Mesenchymal stem cell (in vitro differentiated cells and primary cell): ENCODE results near the gene SIT1.

Experiments
- DNase-seq: peaks from one replicate; pipeline ENCODE4 v3.0.0-alpha.2; 2013
- H2AFZ ChIP-seq: one replicate; pipeline ENCODE4 v1.6.1; 2013; ENCODE audit warnings: low read depth, mild to moderate bottlenecking, control low read depth, inconsistent platforms, low read length, moderate library complexity
- H2AK5ac ChIP-seq: 2 replicates; pipeline ENCODE4 v1.6.1; 2013; ENCODE audit warnings: low read length, moderate library complexity, mild to moderate bottlenecking, inconsistent platforms; ENCODE audit not compliant: severe bottlenecking
- H2BK120ac ChIP-seq: one replicate; pipeline ENCODE4 v1.6.1; 2013; ENCODE audit warnings: low read depth, mild to moderate bottlenecking, inconsistent platforms, low read length, moderate library complexity
- H2BK12ac ChIP-seq, 2 experiments: one replicate each; pipeline ENCODE4 v1.6.1; 2013; ENCODE audit warnings: inconsistent platforms in 2 of 2, low read length in 2 of 2, mild to moderate bottlenecking in 2 of 2, moderate library complexity in 2 of 2, control low read depth in 1 of 2
- H2BK15ac ChIP-seq: one replicate; pipeline ENCODE4 v1.6.1; 2013; ENCODE audit warnings: mild to moderate bottlenecking, low read depth, inconsistent platforms; ENCODE audit not compliant: poor library complexity, severe bottlenecking
- H2BK5ac ChIP-seq: 2 replicates; pipeline ENCODE4 v1.6.1; 2013; ENCODE audit warnings: low read depth, mild to moderate bottlenecking, low read length, control low read depth, inconsistent platforms; ENCODE audit not compliant: poor library complexity, severe bottlenecking
- H3K14ac ChIP-seq, 2 experiments: one replicate each; pipeline ENCODE4 v1.6.1; 2013; ENCODE audit warnings: inconsistent platforms in 2 of 2, low read length in 2 of 2, control low read depth in 1 of 2, mild to moderate bottlenecking in 1 of 2, moderate library complexity in 1 of 2
- H3K18ac ChIP-seq, 2 experiments: one replicate each; pipeline ENCODE4 v1.6.1; 2013; ENCODE audit warnings: inconsistent platforms in 2 of 2, low read length in 2 of 2, control low read depth in 1 of 2, low read depth in 1 of 2, mild to moderate bottlenecking in 1 of 2
- H3K23ac ChIP-seq, 2 experiments: one replicate each; pipeline ENCODE4 v1.6.1; 2013; ENCODE audit warnings: inconsistent platforms in 2 of 2, low read length in 2 of 2, mild to moderate bottlenecking in 2 of 2, moderate library complexity in 2 of 2, control low read depth in 1 of 2
- H3K27ac ChIP-seq: 2 replicates; pipeline ENCODE4 v1.5.1; 2013; ENCODE audit warnings: mild to moderate bottlenecking, moderate library complexity, low read length, control low read depth, inconsistent platforms; ENCODE audit not compliant: poor library complexity, severe bottlenecking
- H3K27me3 ChIP-seq, 2 experiments: 2 replicates each; pipeline versions ENCODE4 v1.6.1 to v1.7.0; 2013; ENCODE audit warnings: low read length in 2 of 2, mild to moderate bottlenecking in 2 of 2, moderate library complexity in 2 of 2, control low read depth in 1 of 2, inconsistent platforms in 1 of 2; ENCODE audit not compliant: control insufficient read depth in 1 of 2, insufficient read depth in 1 of 2
- H3K36me3 ChIP-seq, 2 experiments: 2 replicates each; pipeline versions ENCODE4 v1.6.1 to v1.7.0; 2013; ENCODE audit warnings: low read length in 2 of 2, control low read depth in 1 of 2, inconsistent platforms in 1 of 2, low read depth in 1 of 2, mild to moderate bottlenecking in 1 of 2; ENCODE audit not compliant: insufficient read depth in 2 of 2, control insufficient read depth in 1 of 2
- H3K4ac ChIP-seq, 2 experiments: one replicate each; pipeline ENCODE4 v1.6.1; 2013; ENCODE audit warnings: inconsistent platforms in 2 of 2, low read length in 2 of 2, mild to moderate bottlenecking in 2 of 2, moderate library complexity in 2 of 2, control low read depth in 1 of 2, low read depth in 1 of 2
- H3K4me1 ChIP-seq: 2 replicates; pipeline ENCODE4 v1.6.1; 2013; ENCODE audit warnings: low read depth, low read length, control low read depth; ENCODE audit not compliant: control insufficient read depth, insufficient read depth
- H3K4me2 ChIP-seq: 2 replicates; pipeline ENCODE4 v1.6.1; 2013; ENCODE audit warnings: low read length, mild to moderate bottlenecking, inconsistent platforms; ENCODE audit not compliant: poor library complexity, severe bottlenecking
- H3K4me3 ChIP-seq, 2 experiments: 2 replicates each; pipeline versions ENCODE4 v1.5.1 to v1.7.0; 2013; ENCODE audit warnings: low read length in 2 of 2, mild to moderate bottlenecking in 2 of 2, control low read depth in 1 of 2, low read depth in 1 of 2; ENCODE audit not compliant: insufficient read depth in 1 of 2
- H3K79me1 ChIP-seq: replicated peaks from 2 replicates; pipeline ENCODE4 v1.6.1; 2013; ENCODE audit warnings: mild to moderate bottlenecking, control low read depth, low read length, inconsistent platforms; ENCODE audit not compliant: poor library complexity, severe bottlenecking
- H3K9ac ChIP-seq: 2 replicates; pipeline ENCODE4 v1.7.0; 2013; ENCODE audit warnings: mild to moderate bottlenecking, low read length, moderate library complexity
- H3K9me3 ChIP-seq: 2 replicates; pipeline ENCODE4 v1.7.0; 2013; ENCODE audit warnings: mild to moderate bottlenecking, low read length; ENCODE audit not compliant: control insufficient read depth
- H4K8ac ChIP-seq: one replicate; pipeline ENCODE4 v1.6.1; 2013; ENCODE audit warnings: inconsistent platforms, mild to moderate bottlenecking, low read length, moderate library complexity
- H4K91ac ChIP-seq: one replicate; pipeline ENCODE4 v1.6.1; 2013; ENCODE audit warnings: mild to moderate bottlenecking, low read length, inconsistent platforms
- WGBS: methylation state at CpG from one replicate; pipeline ENCODE4 v1.1.7; 2013; ENCODE audit warnings: mixed read lengths; 5-methylcytosine and 5-hydroxymethylcytosine counted together

SIT1 gene

GRCh38 chr9:35658968-35659220 is 8.2 kb upstream of the SIT1 start:
- peaks cover 18 to 33% of the 10 kb centered on the region in 2 experiments for H3K36me3 ChIP-seq
- H4K91ac ChIP-seq, result no peak overlapping the region
- no peak overlapping the region for H4K8ac ChIP-seq
- H2AK5ac ChIP-seq, result no peak overlapping the region
- WGBS, result 9% methylated on average over 2 of the region's 2 CpGs
- peaks cover 14% of the 10 kb centered on the region for H3K79me1 ChIP-seq
- DNase-seq, result peak; percentile 74
- H3K14ac ChIP-seq, result no peak overlapping the region
- no peak overlapping the region for H3K23ac ChIP-seq
- peak overlapping the region; percentile 95 to 96 for H3K4me3 ChIP-seq
- peak overlapping the region; percentile 59 for H3K27ac ChIP-seq
- no peaks in the 10 kb centered on the region for H3K27me3 ChIP-seq
- peak overlapping the region; percentile 98 for H3K9ac ChIP-seq
- no peak overlapping the region for H2BK15ac ChIP-seq
- peak overlapping the region; percentile 78 for H3K4me2 ChIP-seq
- H3K9me3 ChIP-seq, result no peaks in the 10 kb centered on the region
- peak overlapping the region in 1 of 2 experiments; percentile 37 for H3K18ac ChIP-seq
- peak overlapping the region in 1 of 2 experiments; percentile 64 for H2BK12ac ChIP-seq
- H2BK5ac ChIP-seq, result no peak overlapping the region
- H2BK120ac ChIP-seq, result no peak overlapping the region
- H3K4ac ChIP-seq, result no peak overlapping the region
- H2AFZ ChIP-seq, result no peak overlapping the region
- peaks cover 10% of the 10 kb centered on the region for H3K4me1 ChIP-seq

GRCh38 chr9:35658137-35658967 is 7.6 kb upstream of the SIT1 start, which contains the start of gene CCDC107:
CCDC107 (plus strand) TSS chr9:35658292; CDS start chr9:35658380, 88 bp downstream.
- H4K8ac ChIP-seq, result peak within 1 kb of the TSS; percentile 95
- H3K18ac ChIP-seq, result peak within 1 kb of the TSS; percentile 89 to 94
- peak within 1 kb of the TSS; percentile 98 for H3K9ac ChIP-seq
- H3K14ac ChIP-seq, result peak within 1 kb of the TSS in 1 of 2 experiments; percentile 97
- peak within 1 kb of the TSS in 1 of 2 experiments; percentile 94 for H3K23ac ChIP-seq
- under 1% methylated on average over 54 of the region's 67 CpGs for WGBS
- peak within 1 kb of the TSS; percentile 89 to 97 for H3K4ac ChIP-seq
- H3K27me3 ChIP-seq, result no peaks in the 10 kb centered on the region
- peak within 1 kb of the TSS; percentile 38 to 93 for H2BK12ac ChIP-seq
- peak within 1 kb of the TSS; percentile 95 for H4K91ac ChIP-seq
- H3K36me3 ChIP-seq, result peaks cover 18 to 33% of the 10 kb centered on the region in 2 experiments
- peak within 1 kb of the TSS; percentile 78 for H3K4me2 ChIP-seq
- peak within 1 kb of the TSS; percentile 76 for H2BK120ac ChIP-seq
- peak; percentile 86 for DNase-seq
- H2AFZ ChIP-seq, result peak within 1 kb of the TSS; percentile 92
- peak within 1 kb of the TSS; percentile 95 to 96 for H3K4me3 ChIP-seq
- H2BK5ac ChIP-seq, result peak within 1 kb of the TSS; percentile 69
- peak within 1 kb of the TSS; percentile 97 for H3K27ac ChIP-seq
- no peaks in the 10 kb centered on the region for H3K9me3 ChIP-seq
- peaks cover 10% of the 10 kb centered on the region for H3K4me1 ChIP-seq
- H2AK5ac ChIP-seq, result no peak within 1 kb of the TSS
- H3K79me1 ChIP-seq, result peaks cover 14% of the 10 kb centered on the region
- peak within 1 kb of the TSS; percentile 89 for H2BK15ac ChIP-seq

GRCh38 chr9:35657546-35658136 is 6.9 kb upstream of the SIT1 start, which contains the start of gene RMRP:
RMRP (minus strand) TSS chr9:35658019.
- H2BK5ac ChIP-seq, result peak within 1 kb of the TSS; percentile 69

More at GRCh38 chr9:35657546-35658136, 6.9 kb upstream of the SIT1 start, which contains the start of gene RMRP:
- WGBS, result under 1% methylated on average over 36 of the region's 42 CpGs
- Histone ChIP-seq H2BK12ac (peak within 1 kb of the TSS; percentile 38 to 93), H4K8ac (peak within 1 kb of the TSS; percentile 95), H2BK15ac (peak within 1 kb of the TSS; percentile 89), H2AFZ (peak within 1 kb of the TSS; percentile 92), H3K14ac (peak within 1 kb of the TSS in 1 of 2 experiments; percentile 97), H2BK120ac (peak within 1 kb of the TSS; percentile 76), H3K18ac (peak within 1 kb of the TSS; percentile 89 to 94), H3K9me3 (no peaks in the 10 kb centered on the region), H3K4ac (peak within 1 kb of the TSS; percentile 89 to 97), H4K91ac (peak within 1 kb of the TSS; percentile 95), H3K27ac (peak within 1 kb of the TSS; percentile 97), H2AK5ac (no peak within 1 kb of the TSS), H3K79me1 (peaks cover 11% of the 10 kb centered on the region), H3K27me3 (no peaks in the 10 kb centered on the region), H3K9ac (peak within 1 kb of the TSS; percentile 98), H3K4me1 (peaks cover 10% of the 10 kb centered on the region), H3K23ac (peak within 1 kb of the TSS in 1 of 2 experiments; percentile 94), H3K4me3 (peak within 1 kb of the TSS; percentile 95 to 96), H3K36me3 (peaks cover 18 to 31% of the 10 kb centered on the region in 2 experiments), H3K4me2 (peak within 1 kb of the TSS; percentile 78)
- DNase-seq, result peak; percentile 100
